Lower leg skin (tissue), 4 donors: ENCODE data around the gene SMIM36. TPM values are rescaled to one million over a fixed set of nuclear protein-coding genes. Genes with fewer than 3 reads are reported as not detected.
"Not testable (repeated sequence)": the region's sequence is repeated elsewhere in the genome, so short reads cannot be mapped to it uniquely, and the experiment has no call there.

Source experiments
- DNase-seq, 2 donors: peaks; one replicate each; pipeline ENCODE4 v3.0.0-alpha.2; 2019; ENCODE audit warnings: low spot score in 2 of 2
- H3K4me3 ChIP-seq: fragments of 200-600 bp; sonication (generic); 2 replicates; pipeline ENCODE4 v1.5.1; 2017; ENCODE audit warnings: mild to moderate bottlenecking, low read depth; ENCODE audit not compliant: poor library complexity, severe bottlenecking
- CTCF ChIP-seq, 3 donors: fragments of 450-650 bp; IDR thresholded peaks; one replicate each; pipeline ENCODE4 v1.5.1; 2016; ENCODE audit warnings: antibody characterized with exemption in 3 of 3, mild to moderate bottlenecking in 3 of 3, moderate library complexity in 2 of 3
- POLR2A ChIP-seq, 2 donors: fragments of 450-650 bp; IDR thresholded peaks; one replicate each; pipeline ENCODE4 v1.6.1; 2016 to 2017; ENCODE audit warnings: antibody characterized with exemption in 2 of 2, mild to moderate bottlenecking in 1 of 2, moderate library complexity in 1 of 2
- WGBS, 2 donors: methylation state at CpG; one replicate each; pipeline ENCODE4 v1.1.5; 2018; 5-methylcytosine and 5-hydroxymethylcytosine counted together
- intact Hi-C: fragments of 100-400 bp; cut with DNase I; formaldehyde crosslinking; loops from one replicate; pipeline ENCODE4 v1.15.0; 2023; ENCODE audit warnings: low total_unique reads
- total RNA-seq, 4 donors: library from RNA; depleted of rRNA; stranded (reverse); fragments of >200 nt; gene quantifications; one replicate each; pipeline ENCODE4 v1.1.0, GENCODE V29; 2016

Gene SMIM36
- total RNA-seq, 4 donors from 2014 or later, result not detected

GRCh38 chr17:55451203-55451641, 60.0 kb downstream of the SMIM36 start:
- TF ChIP-seq POLR2A (IDR thresholded peaks at IDR 0.05) (no peak), CTCF (IDR thresholded peaks at IDR 0.05) (no peak)
- 75 to 78% methylated on average over 1 of the region's 1 CpG for WGBS, 2 donors
- intact Hi-C loops, result no loop called here
- H3K4me3 ChIP-seq, result no peak overlapping the region
- no peak for DNase-seq

- WGBS, 2 donors, result 87 to 89% methylated on average over 7 of the region's 7 CpGs
- no peak overlapping the region for H3K4me3 ChIP-seq
- DNase-seq, result no peak
- intact Hi-C loops, result no loop called here
- no peak for TF ChIP-seq CTCF (IDR thresholded peaks at IDR 0.05)
- TF ChIP-seq POLR2A (IDR thresholded peaks at IDR 0.05), result no peak
Observed at GRCh38 chr17:55450232-55450825, 60.9 kb downstream of the SMIM36 start.

GRCh38 chr17:55448681-55449080, 62.6 kb downstream of the SMIM36 start:
- intact Hi-C loops, result no loop called here
- TF ChIP-seq POLR2A (IDR thresholded peaks at IDR 0.05) (no peak), CTCF (IDR thresholded peaks at IDR 0.05) (no peak)
- WGBS, 2 donors, result 43 to 53% methylated on average over 4 of the region's 4 CpGs
- no peak overlapping the region for H3K4me3 ChIP-seq
- DNase-seq, result no peak

GRCh38 chr17:55446581-55447205, 64.6 kb downstream of the SMIM36 start:
- no peak for DNase-seq
- TF ChIP-seq CTCF (IDR thresholded peaks at IDR 0.05) (no peak), POLR2A (IDR thresholded peaks at IDR 0.05) (no peak)
- 84 to 89% methylated on average over 4 of the region's 4 CpGs for WGBS, 2 donors
- H3K4me3 ChIP-seq, result no peak overlapping the region
- intact Hi-C loops, result no loop called here

- DNase-seq, H3K4me3 ChIP-seq, intact Hi-C loops: not testable (repeated sequence)
- 85% methylated on average over 4 of the region's 4 CpGs for WGBS, 2 donors
Observed at GRCh38 chr17:55446004-55446403, 65.2 kb downstream of the SMIM36 start.

GRCh38 chr17:55444471-55445441, 66.5 kb downstream of the SMIM36 start:
- 67 to 71% methylated on average over 6 of the region's 6 CpGs for WGBS, 2 donors
- DNase-seq, result no peak
- intact Hi-C loops, result no loop called here
- H3K4me3 ChIP-seq, result no peak overlapping the region
- no peak for TF ChIP-seq CTCF (IDR thresholded peaks at IDR 0.05)
